ENCODE data around the gene QPRT. TPM values are rescaled to one million over a fixed set of nuclear protein-coding genes. Genes with fewer than 3 reads are reported as not detected.
A peak's percentile ranks its signal among the peaks of the same experiment; 100 is the strongest.
"Not testable (repeated sequence)": the region's sequence is repeated elsewhere in the genome, so short reads cannot be mapped to it uniquely, and the experiment has no call there.

QPRT gene
- total RNA-seq, 2 experiments from 2014 or later: 8.3 to 9.2 TPM

DNA sequence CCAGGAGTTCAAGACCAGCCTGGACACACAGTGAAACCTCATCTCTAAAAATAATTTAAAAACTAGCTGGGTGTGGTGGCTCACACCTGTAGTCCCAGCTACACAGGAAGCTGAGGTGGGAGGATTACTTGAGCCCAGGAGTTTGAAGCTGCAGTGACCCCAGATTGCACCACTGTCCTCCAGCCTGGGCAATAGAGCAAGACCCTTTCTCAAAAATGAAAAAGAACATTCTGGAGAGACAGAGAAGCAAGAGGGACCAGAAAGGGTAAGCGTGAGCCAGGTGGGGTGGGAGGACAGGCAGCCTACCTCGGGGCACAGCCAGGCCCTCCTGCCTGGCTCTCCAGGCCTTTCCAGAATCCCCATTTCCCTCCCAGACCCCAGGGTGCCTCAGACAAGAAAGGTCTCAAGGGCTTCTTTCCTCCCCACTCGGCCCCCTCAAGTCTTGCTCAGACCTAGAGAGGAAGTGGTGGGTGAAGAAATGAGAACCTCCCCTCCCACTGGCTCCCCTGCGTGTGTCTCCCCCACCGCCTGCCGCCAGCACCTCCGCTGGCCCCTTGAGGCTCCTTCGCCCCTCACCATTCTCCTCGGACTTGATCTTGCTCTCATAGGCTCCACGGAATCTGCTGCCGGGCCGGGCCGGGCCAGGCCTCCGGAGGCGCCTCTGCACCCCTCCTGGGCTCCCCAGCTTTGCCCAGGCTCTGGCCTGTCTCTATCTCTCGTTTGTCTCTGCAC, 66.3 kb downstream of the QPRT start:
- Mint-ChIP-seq H3K4me1 (ENCODE audit: low read depth) (peaks cover 69% of the 10 kb centered on the region), H3K4me3 (peak overlapping the region; percentile 97), H3K27me3 (ENCODE audit: low read depth) (no peaks in the 10 kb centered on the region), H3K27ac (peak overlapping the region; percentile 97), H3K36me3 (ENCODE audit: low read depth) (peaks cover 18% of the 10 kb centered on the region), H3K9me3 (no peaks in the 10 kb centered on the region)
- CTCF ChIA-PET: interaction anchor here (1.1 to 2.1 kb wide), 2 partner anchors 39 to 45 kb away, joined by 6 to 7 read pairs; partner anchors contain the start of gene KIF22
- intact Hi-C loops (cut with micrococcal nuclease): loop anchor here (5.0 kb wide), 1 partner anchor 62 kb away; the partner anchor contains the start of gene MAZ
- peak; percentile 69 for DNase-seq

DNA sequence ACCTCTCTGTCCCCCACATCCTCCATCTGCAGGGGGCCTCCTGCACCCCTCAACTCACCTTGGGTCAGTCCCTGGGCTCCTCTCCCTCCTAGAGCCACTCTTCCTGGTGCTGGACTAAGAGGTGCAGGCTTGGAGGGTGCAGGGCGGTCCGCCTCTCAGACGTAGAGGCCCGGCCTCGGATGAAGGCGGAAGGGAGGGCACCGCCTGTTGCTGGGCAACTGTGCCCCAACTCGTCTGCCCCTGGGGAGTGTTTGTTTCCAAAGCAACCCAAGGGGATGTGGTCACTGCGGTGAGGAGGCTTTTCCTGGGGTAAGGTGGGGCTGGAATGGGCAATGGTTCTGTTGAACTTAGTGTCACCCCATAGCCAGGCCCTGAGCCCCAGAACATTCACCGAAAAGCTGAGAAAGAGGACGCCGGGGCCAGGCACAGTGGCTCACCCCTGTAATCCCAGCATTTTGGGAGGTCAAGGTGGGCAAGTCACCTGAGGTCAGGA, 66.9 kb downstream of the QPRT start, which contains the start of gene C16orf54:
Gene C16orf54 (minus strand): TSS at position 138 of the 493 bp plus-strand sequence. CDS start 1,039 bp downstream, outside the sequence.
- Mint-ChIP-seq H3K36me3 (ENCODE audit: low read depth) (peaks cover 18% of the 10 kb centered on the region), H3K9me3 (no peaks in the 10 kb centered on the region), H3K4me1 (ENCODE audit: low read depth) (peaks cover 65% of the 10 kb centered on the region), H3K27ac (peak within 1 kb of the TSS; percentile 97), H3K27me3 (ENCODE audit: low read depth) (no peaks in the 10 kb centered on the region), H3K4me3 (peak within 1 kb of the TSS; percentile 97)
- intact Hi-C loops (cut with micrococcal nuclease): loop anchor here (1.0 to 5.0 kb wide), 4 partner anchors 13 to 61 kb away; partner anchors contain the start of genes KIF22 and MAZ
- CTCF ChIA-PET: interaction anchor here (1.1 kb wide), 1 partner anchor 39 kb away, joined by 6 read pairs; no protein-coding TSS in a partner anchor
- DNase-seq: peak; percentile 96

DNA sequence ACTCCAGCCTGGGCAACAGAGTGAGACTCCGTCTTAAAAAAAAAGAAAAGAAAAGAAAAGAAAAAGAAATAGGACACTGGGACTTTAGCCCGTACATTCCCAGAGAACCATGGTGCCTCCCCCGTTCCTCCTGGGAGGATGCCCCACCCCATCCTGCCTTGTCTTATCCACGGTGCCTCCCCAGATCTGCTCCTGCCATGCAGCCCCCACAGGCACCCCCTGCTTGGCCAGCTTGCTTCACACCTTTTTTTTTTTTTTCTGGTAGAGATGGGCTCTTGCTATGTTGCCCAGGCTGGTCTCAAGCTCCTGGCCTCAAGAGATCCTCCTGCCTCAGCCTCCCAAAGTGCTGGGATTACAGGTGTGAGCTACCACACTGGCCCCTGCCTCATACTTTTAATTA, 67.5 kb downstream of the QPRT start:
- not testable (repeated sequence) for DNase-seq; H3K9me3 Mint-ChIP-seq; H3K27me3 Mint-ChIP-seq (ENCODE audit: low read depth)
- intact Hi-C loops (cut with micrococcal nuclease): loop anchor here (1.0 to 5.0 kb wide), 4 partner anchors 14 to 61 kb away; partner anchors contain the start of genes KIF22 and MAZ
- CTCF ChIA-PET: interaction anchor here (1.1 kb wide), 1 partner anchor 38 kb away, joined by 6 read pairs; no protein-coding TSS in a partner anchor
- Mint-ChIP-seq H3K4me3 (peak overlapping the region; percentile 97), H3K4me1 (ENCODE audit: low read depth) (peaks cover 59% of the 10 kb centered on the region), H3K27ac (peak overlapping the region; percentile 97), H3K36me3 (ENCODE audit: low read depth) (peaks cover 18% of the 10 kb centered on the region)

Other genes starting within 250 kb of the QPRT start
- 10 to 100 TPM; 11.9 to 12.4 TPM for gene BOLA2, start 224.8 kb upstream of the QPRT start, total RNA-seq
- gene SLX1B, start 224.6 kb upstream of the QPRT start, total RNA-seq: 10 to 100 TPM; 73.2 to 84.2 TPM
- 1 to 10 TPM in 1 of 2 experiments, under 1 TPM in 1; 0.91 to 1.8 TPM for gene SULT1A4, start 219.3 kb upstream of the QPRT start, total RNA-seq
- gene NPIPB12, start 172.8 kb upstream of the QPRT start, total RNA-seq: 10 to 100 TPM; 42.1 to 47.3 TPM
- gene SPN, start 15.9 kb upstream of the QPRT start, total RNA-seq: 10 to 100 TPM; 51.9 to 53.2 TPM
- gene C16orf54, start 66.8 kb downstream of the QPRT start, total RNA-seq: 10 to 100 TPM; 11.4 to 12.1 TPM
- not detected for gene ZG16, start 99.1 kb downstream of the QPRT start, total RNA-seq
- gene KIF22, start 111.6 kb downstream of the QPRT start, total RNA-seq: 100 to 1,000 TPM; 201 to 209 TPM
- 100 to 1,000 TPM; 290 to 330 TPM for gene MAZ, start 127.3 kb downstream of the QPRT start, total RNA-seq
- gene PRRT2, start 133.0 kb downstream of the QPRT start, total RNA-seq: under 1 TPM; 0.83 to 0.94 TPM
- gene PAGR1, start 137.0 kb downstream of the QPRT start, total RNA-seq: 10 to 100 TPM; 16.9 to 19.3 TPM
- gene MVP, start 141.3 kb downstream of the QPRT start, total RNA-seq: 10 to 100 TPM; 84.1 to 86.9 TPM
- 10 to 100 TPM; 29.0 to 31.0 TPM for gene CDIPT, start 184.0 kb downstream of the QPRT start, total RNA-seq
- gene SEZ6L2, start 220.4 kb downstream of the QPRT start, total RNA-seq: under 1 TPM; 0.30 to 0.31 TPM
- gene ASPHD1, start 221.3 kb downstream of the QPRT start, total RNA-seq: 1 to 10 TPM; 1.3 to 1.7 TPM
- 10 to 100 TPM; 25.8 to 29.4 TPM for gene KCTD13, start 247.0 kb downstream of the QPRT start, total RNA-seq